ENCODE data around the gene COMMD8. TPM values are rescaled to one million over a fixed set of nuclear protein-coding genes. Genes with fewer than 3 reads are reported as not detected.

The COMMD8 gene
- total and polyA plus RNA-seq, 10 of the 15 experiments (the other 5 are each of a cell fraction or from before 2014, with no cell fraction given): 27.6 to 156 (median 48.4) TPM

GRCh38 chr4:47493238-47494123 lies 30.0 kb upstream of the COMMD8 start (continued):
- 0 out of 4 replicates have a peak, but pooled peaks of 1 of the 2 experiments have one; percentile 29 for TF ChIP-seq EP300 (IDR thresholded peaks at IDR 0.05; ENCODE audit: borderline replicate concordance in 1 of 2, control insufficient read depth in 1 of 2, low read depth in 2 of 2, low read length in 2 of 2)
- TF ChIP-seq CBFB (IDR thresholded peaks at IDR 0.05; ENCODE audit: low read depth): peak; percentile 80; the same call in 1 of the 2 replicates
- peak; percentile 25; the same call in 1 of the 2 replicates for TF ChIP-seq NFIC (IDR thresholded peaks at IDR 0.05; ENCODE audit: low read depth, low read length)
- peak; percentile 28 for TF ChIP-seq BCL3 (IDR thresholded peaks at IDR 0.05; ENCODE audit: borderline replicate concordance, insufficient read depth, low read depth, low read length, poor library complexity, severe bottlenecking)
- no peak for TF ChIP-seq PBX3 (IDR thresholded peaks at IDR 0.05; ENCODE audit: insufficient replicate concordance, low read depth, low read length)
- TF ChIP-seq RFX5 (IDR thresholded peaks at IDR 0.05; ENCODE audit: low read depth, low read length): no peak
- no peak for TF ChIP-seq SUZ12 (IDR thresholded peaks at IDR 0.05; ENCODE audit: unreplicated experiment)
- no peak for TF ChIP-seq SRF (IDR thresholded peaks at IDR 0.05; ENCODE audit: low read depth in 2 of 2, low read length in 2 of 2)
- TF ChIP-seq USF2 (IDR thresholded peaks at IDR 0.05; ENCODE audit: borderline replicate concordance, low read depth, low read length): no peak
- no peak for TF ChIP-seq TAF1 (IDR thresholded peaks at IDR 0.05; ENCODE audit: borderline replicate concordance, low read depth, low read length)
- 0 out of 2 replicates have a peak, but pooled peaks have one; percentile 3 for TF ChIP-seq PKNOX1 (IDR thresholded peaks at IDR 0.05)
- no peak for TF ChIP-seq ELK1 (IDR thresholded peaks at IDR 0.05; ENCODE audit: low read depth, low read length)
- no peak for TF ChIP-seq MTA2 (IDR thresholded peaks at IDR 0.05; ENCODE audit: low read depth)
- TF ChIP-seq ZSCAN29 (IDR thresholded peaks at IDR 0.05): no peak
- no peak for TF ChIP-seq CREM (IDR thresholded peaks at IDR 0.05; ENCODE audit: low read depth)
- TF ChIP-seq SMARCA5 (IDR thresholded peaks at IDR 0.05): no peak
- no peak for TF ChIP-seq RAD21 (IDR thresholded peaks at IDR 0.05; ENCODE audit: insufficient read depth, low read depth, low read length)
- TF ChIP-seq NR2F1 (conservative IDR thresholded peaks at IDR 0.05): no peak
- no peak for TF ChIP-seq SP1 (IDR thresholded peaks at IDR 0.05; ENCODE audit: low read depth, low read length)
- TF ChIP-seq ETV6 (conservative IDR thresholded peaks at IDR 0.05 in 1 of 2, IDR thresholded peaks at IDR 0.05 in 1 of 2; ENCODE audit: borderline replicate concordance in 1 of 2, low read depth in 1 of 2): no peak
- peak; percentile 88 for TF ChIP-seq BACH1 (IDR thresholded peaks at IDR 0.05; ENCODE audit: borderline replicate concordance)
- TF ChIP-seq BMI1 (IDR thresholded peaks at IDR 0.05; ENCODE audit: borderline replicate concordance): 0 out of 2 replicates have a peak, but pooled peaks have one; percentile 43
- peak; percentile 44 for TF ChIP-seq SMAD1 (IDR thresholded peaks at IDR 0.05; ENCODE audit: low read depth, partially characterized antibody)
